ENCODE results near the gene REXO4.

DNA sequence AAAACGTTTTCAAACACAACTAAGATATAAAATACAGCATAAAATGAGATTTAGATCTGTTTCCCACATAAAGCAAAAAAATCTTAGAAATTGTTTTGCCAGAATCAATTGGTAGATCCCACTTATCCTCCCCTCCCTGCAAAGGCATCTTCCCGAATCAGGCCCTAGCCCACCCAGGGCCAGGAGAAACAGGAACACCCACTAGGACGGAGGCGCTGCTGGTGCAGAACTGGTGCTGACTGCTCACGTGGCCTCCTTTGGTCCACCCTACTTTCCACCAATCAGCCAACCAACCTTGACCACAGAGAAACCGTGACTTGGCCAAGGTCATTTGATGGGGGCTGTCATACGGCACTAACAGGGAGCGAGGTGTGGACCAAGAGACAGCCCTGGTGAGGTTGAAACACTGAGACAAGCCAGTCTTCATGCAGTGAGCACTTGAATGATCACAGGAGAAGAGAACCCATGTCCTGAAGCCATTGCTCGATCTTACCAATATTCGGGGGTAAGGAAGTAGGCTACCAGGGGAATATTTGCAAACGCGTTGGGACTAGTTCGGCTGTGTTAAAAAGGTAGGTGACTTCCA, 56.2 kb downstream of the REXO4 start:
- TF ChIP-seq, protein P1, sequence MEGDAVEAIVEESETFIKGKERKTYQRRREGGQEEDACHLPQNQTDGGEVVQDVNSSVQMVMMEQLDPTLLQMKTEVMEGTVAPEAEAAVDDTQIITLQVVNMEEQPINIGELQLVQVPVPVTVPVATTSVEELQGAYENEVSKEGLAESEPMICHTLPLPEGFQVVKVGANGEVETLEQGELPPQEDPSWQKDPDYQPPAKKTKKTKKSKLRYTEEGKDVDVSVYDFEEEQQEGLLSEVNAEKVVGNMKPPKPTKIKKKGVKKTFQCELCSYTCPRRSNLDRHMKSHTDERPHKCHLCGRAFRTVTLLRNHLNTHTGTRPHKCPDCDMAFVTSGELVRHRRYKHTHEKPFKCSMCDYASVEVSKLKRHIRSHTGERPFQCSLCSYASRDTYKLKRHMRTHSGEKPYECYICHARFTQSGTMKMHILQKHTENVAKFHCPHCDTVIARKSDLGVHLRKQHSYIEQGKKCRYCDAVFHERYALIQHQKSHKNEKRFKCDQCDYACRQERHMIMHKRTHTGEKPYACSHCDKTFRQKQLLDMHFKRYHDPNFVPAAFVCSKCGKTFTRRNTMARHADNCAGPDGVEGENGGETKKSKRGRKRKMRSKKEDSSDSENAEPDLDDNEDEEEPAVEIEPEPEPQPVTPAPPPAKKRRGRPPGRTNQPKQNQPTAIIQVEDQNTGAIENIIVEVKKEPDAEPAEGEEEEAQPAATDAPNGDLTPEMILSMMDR (IDR thresholded peaks at IDR 0.05; ENCODE audit: poor library complexity), result no peak
- TF ChIP-seq EZH2 (IDR thresholded peaks at IDR 0.05; ENCODE audit: borderline replicate concordance), result no peak
